HCT116 (cell line): ENCODE results near the gene SRF. TPM values are rescaled to one million over a fixed set of nuclear protein-coding genes. Genes with fewer than 3 reads are reported as not detected.

Experiments
- ATAC-seq: fragments of 200-7000 bp; cut with Tn5 transposase; 2 replicates; pipeline ENCODE4 v1.9.1; 2020; ENCODE audit warnings: mild to moderate bottlenecking, moderate library complexity
- BruUV-seq: library from RNA; stranded (reverse); fragments of 400-500 nt; replicated peaks from 2 replicates; lab custom pipeline; 2021; lab: Mats Ljungman, UMichigan
- CTCF ChIA-PET: fragments of 300-600 bp; sonication (Branson Sonifier 250); formaldehyde crosslinking; loops from one replicate; lab custom pipeline; 2021; ENCODE audit warnings: antibody characterized with exemption; lab: Charles Lee
- POLR2A ChIA-PET: fragments of 300-600, 350-600 bp; sonication (Branson Sonifier 250); formaldehyde crosslinking; loops from one replicate; lab custom pipeline; 2021; ENCODE audit warnings: antibody characterized with exemption; lab: Charles Lee
- RAD21 ChIA-PET, 2 experiments: fragments of 300-600 bp; sonication (Branson Sonifier 250); formaldehyde crosslinking; loops; one replicate each; lab custom pipeline; 2023; ENCODE audit warnings: low total read pairs in 2 of 2; ENCODE audit not compliant: uncharacterized antibody in 2 of 2, unreplicated experiment in 2 of 2, low non-redundant PET in 1 of 2; lab: Charles Lee
- DNase-seq: peaks from one replicate; pipeline ENCODE4 v3.0.0-alpha.2; 2010; ENCODE audit warnings: low read depth, low spot score
- H2AFZ ChIP-seq: fragments of 200-600 bp; shearing (Covaris generic), sonication (generic); 2 replicates; pipeline ENCODE4 v1.6.1; 2017; ENCODE audit warnings: low read depth, mixed run types, mixed read lengths, antibody characterized with exemption, low read length; ENCODE audit not compliant: poor library complexity, severe bottlenecking
- H3K27ac ChIP-seq: 2 replicates; pipeline ENCODE4 v1.5.1; 2012; ENCODE audit warnings: low read depth, low read length
- H3K27me3 ChIP-seq: fragments of 200-600 bp; sonication (generic); 2 replicates; pipeline ENCODE4 v1.6.1; 2016; ENCODE audit warnings: mixed run types, low read length, mixed read lengths; ENCODE audit not compliant: insufficient read depth
- H3K36me3 ChIP-seq, 2 experiments: fragments of 200-500 bp in 1 of 2; fragments of 200-600 bp in 1 of 2; sonication (Bioruptor generic) in 1 of 2; sonication (generic) in 1 of 2; 2 replicates each; pipeline versions ENCODE4 v1.5.1 to v1.6.1; 2014 to 2016; ENCODE audit warnings: low read length in 2 of 2, inconsistent platforms in 1 of 2, mixed read lengths in 1 of 2, mixed run types in 1 of 2; ENCODE audit not compliant: insufficient read depth in 2 of 2, control insufficient read depth in 1 of 2
- H3K4me1 ChIP-seq, 2 experiments: fragments of 200-600 bp in 1 of 2; sonication (generic) in 1 of 2; 2 replicates each; pipeline versions ENCODE4 v1.5.1 to v1.6.1; 2012 to 2017; ENCODE audit warnings: low read length in 2 of 2, inconsistent platforms in 1 of 2, mild to moderate bottlenecking in 1 of 2, mixed read lengths in 1 of 2, mixed run types in 1 of 2, moderate library complexity in 1 of 2; ENCODE audit not compliant: insufficient read depth in 2 of 2, control insufficient read depth in 1 of 2
- H3K4me2 ChIP-seq: fragments of 200-600 bp; sonication (generic); 2 replicates; pipeline ENCODE4 v1.6.1; 2017; ENCODE audit warnings: mixed run types, low read length, mixed read lengths
- H3K4me3 ChIP-seq, 2 experiments: fragments of 200-600 bp in 1 of 2; sonication (generic) in 1 of 2; replicated peaks in 1 of 2; 2 replicates each; pipeline ENCODE4 v1.5.1; 2011 to 2016; ENCODE audit warnings: low read length in 2 of 2, control low read depth in 1 of 2, low read depth in 1 of 2, mild to moderate bottlenecking in 1 of 2, mixed read lengths in 1 of 2, mixed run types in 1 of 2
- H3K79me2 ChIP-seq: fragments of 200-600 bp; sonication (generic); 2 replicates; pipeline ENCODE4 v1.6.1; 2017; ENCODE audit warnings: mild to moderate bottlenecking, mixed run types, low read length, moderate library complexity, mixed read lengths; ENCODE audit not compliant: insufficient read depth
- H3K9ac ChIP-seq: fragments of 200-600 bp; sonication (generic); 2 replicates; pipeline ENCODE4 v1.6.1; 2016; ENCODE audit warnings: low read length, mixed read lengths
- H3K9me2 ChIP-seq: fragments of 200-600 bp; sonication (generic), shearing (Covaris generic); 2 replicates; pipeline ENCODE4 v1.6.1; 2017; ENCODE audit warnings: mixed run types, mild to moderate bottlenecking, moderate library complexity; ENCODE audit not compliant: insufficient read depth
- H3K9me3 ChIP-seq, 2 experiments: fragments of 200-500 bp in 1 of 2; fragments of 200-600 bp in 1 of 2; sonication (Bioruptor generic) in 1 of 2; sonication (generic) in 1 of 2; 2 replicates each; pipeline ENCODE4 v1.6.1; 2014 to 2017; ENCODE audit warnings: low read length in 2 of 2, mixed read lengths in 2 of 2, inconsistent platforms in 1 of 2, low read depth in 1 of 2, mild to moderate bottlenecking in 1 of 2, mixed run types in 1 of 2, moderate library complexity in 1 of 2; ENCODE audit not compliant: control insufficient read depth in 1 of 2, insufficient read depth in 1 of 2
- H4K20me1 ChIP-seq: fragments of 200-600 bp; sonication (generic), shearing (Covaris generic); 2 replicates; pipeline ENCODE4 v1.6.1; 2017; ENCODE audit warnings: mixed run types, mild to moderate bottlenecking, moderate library complexity; ENCODE audit not compliant: insufficient read depth
- CEBPB ChIP-seq: IDR thresholded peaks from 2 replicates; pipeline ENCODE4 v1.6.1; 2012; ENCODE audit warnings: low read depth
- CTCF ChIP-seq, 3 experiments: fragments of 200-600 bp in 1 of 3; sonication (generic) in 1 of 3; IDR thresholded peaks in 2 of 3; conservative IDR thresholded peaks in 1 of 3; 2 replicates each; pipeline ENCODE4 v1.5.1; 2012 to 2017; ENCODE audit warnings: low read depth in 2 of 3, low read length in 2 of 3, antibody characterized with exemption in 1 of 3, borderline replicate concordance in 1 of 3, control low read depth in 1 of 3, mild to moderate bottlenecking in 1 of 3, mixed read lengths in 1 of 3, mixed run types in 1 of 3, moderate library complexity in 1 of 3; ENCODE audit not compliant: insufficient read depth in 1 of 3
- MAX ChIP-seq: IDR thresholded peaks from 2 replicates; pipeline ENCODE4 v1.6.1; 2012
- POLR2AphosphoS5 ChIP-seq: IDR thresholded peaks from 2 replicates; pipeline ENCODE4 v1.6.1; 2011; ENCODE audit warnings: mild to moderate bottlenecking, low read depth, low read length, moderate library complexity
- RAD21 ChIP-seq: IDR thresholded peaks from 2 replicates; pipeline ENCODE4 v1.6.1; 2012; ENCODE audit warnings: low read depth, mild to moderate bottlenecking
- intact Hi-C: fragments of 100-400 bp; cut with micrococcal nuclease; formaldehyde crosslinking; loops from 2 replicates; pipeline ENCODE4 v1.10.0; 2022
- total RNA-seq: library from RNA; stranded (reverse); gene quantifications from one replicate; pipeline ENCODE4 v1.2.1, GENCODE V29; 2021; ENCODE audit not compliant: unreplicated experiment

SRF gene
- total RNA-seq, 1 experiment from 2014 or later: 28.1 TPM

GRCh38 chr6:43129434-43130194 lies 41.5 kb upstream of the SRF start:
- Histone ChIP-seq H3K9me2 (no peaks in the 10 kb centered on the region), H3K79me2 (peaks cover 19% of the 10 kb centered on the region; the same call in 1 of the 2 replicates), H3K27me3 (no peaks in the 10 kb centered on the region), H3K9me3 (no peaks in the 10 kb centered on the region), H3K9ac (no peak overlapping the region), H4K20me1 (no peaks in the 10 kb centered on the region), H3K27ac (no peak overlapping the region), H2AFZ (no peak overlapping the region), H3K36me3 (peaks cover 4% of the 10 kb centered on the region in 2 experiments; a peak in 2 of 4 replicates), H3K4me1 (peaks cover 27 to 30% of the 10 kb centered on the region in 2 experiments), H3K4me3 (no peak overlapping the region), H3K4me2 (no peak overlapping the region)
- no TSS peak for BruUV-seq
- RAD21 ChIA-PET: interaction anchor here in 1 of 2 experiments (0.6 kb wide), 1 partner anchor 42 kb away, joined by 3 read pairs; no protein-coding TSS in a partner anchor
- POLR2A ChIA-PET: no interaction called here
- DNase-seq (no peak), ATAC-seq (peak; percentile 84)
- TF ChIP-seq POLR2AphosphoS5: no peak
- no peak for TF ChIP-seq CEBPB
- no peak for TF ChIP-seq MAX
- TF ChIP-seq RAD21: peak; percentile 77
- TF ChIP-seq CTCF (IDR thresholded peaks at IDR 0.05 in 2 of 3, conservative IDR thresholded peaks at IDR 0.05 in 1 of 3; ENCODE audit: borderline replicate concordance in 1 of 3, insufficient read depth in 1 of 3, low read depth in 2 of 3, low read length in 2 of 3): peak; percentile 40 to 64 (median 54); a peak in 5 of 6 replicates
- CTCF ChIA-PET: interaction anchor here (0.5 to 1.0 kb wide), 2 partner anchors 9 to 14 kb away, joined by 3 read pairs; no protein-coding TSS in a partner anchor
- intact Hi-C loops: no loop called here
